A549 (cell line): Measurements from ENCODE around the gene PTK7.

Experiments
- CBX2 ChIP-seq: fragments of 200-600 bp; sonication (generic); IDR thresholded peaks from 2 replicates; pipeline ENCODE4 v1.6.1; 2016; ENCODE audit warnings: low read depth, mild to moderate bottlenecking, borderline replicate concordance
- KDM1A ChIP-seq: fragments of 200-600 bp; sonication (generic); IDR thresholded peaks from 2 replicates; pipeline ENCODE4 v1.6.1; 2016; ENCODE audit warnings: low read depth, mild to moderate bottlenecking

- TF ChIP-seq KDM1A (no peak), CBX2 (no peak)
Measured at GRCh38 chr6:43120944-43121913, 45.1 kb downstream of the PTK7 start.
